COR-L47 (cell line): ENCODE measurements around the gene LRRC37A2.
"Not testable (repeated sequence)": the region's sequence is repeated elsewhere in the genome, so short reads cannot be mapped to it uniquely, and the experiment has no call there.

Experiments used
- DNase-seq: peaks from one replicate; lab custom pipeline; 2025; lab: John Stamatoyannopoulos, UW

LRRC37A2 gene

GRCh38 chr17:46598344-46598931 lies 86.2 kb downstream of the LRRC37A2 start:
- DNase-seq: not testable (repeated sequence)

GRCh38 chr17:46600767-46601166 lies 88.5 kb downstream of the LRRC37A2 start:
- not testable (repeated sequence) for DNase-seq

GRCh38 chr17:46603125-46603524 lies 90.9 kb downstream of the LRRC37A2 start:
- DNase-seq: not testable (repeated sequence)
